ENCODE measurements around the gene TENM3.

TENM3 gene

GRCh38 chr4:182470215-182470614, 227.0 kb downstream of the TENM3 start:
- no peak for DNase-seq

- DNase-seq: no peak
These were observed 232.3 kb downstream of the TENM3 start for GRCh38 chr4:182475539-182475938.

GRCh38 chr4:182478475-182478874, 235.3 kb downstream of the TENM3 start:
- peak; percentile 45 for DNase-seq

- no peak for DNase-seq
These were observed 240.5 kb downstream of the TENM3 start for GRCh38 chr4:182483685-182484084.

GRCh38 chr4:182486881-182487280, 243.7 kb downstream of the TENM3 start:
- DNase-seq: no peak

- DNase-seq: no peak
These were observed 245.7 kb downstream of the TENM3 start for GRCh38 chr4:182488896-182489295.

GRCh38 chr4:182489607-182490006, 246.4 kb downstream of the TENM3 start:
- no peak for DNase-seq

- no peak for DNase-seq
These were observed 248.5 kb downstream of the TENM3 start for GRCh38 chr4:182491719-182492118.

- no peak for DNase-seq
These were observed 249.2 kb downstream of the TENM3 start for GRCh38 chr4:182492423-182492822.

GRCh38 chr4:182493377-182493776, 250.2 kb downstream of the TENM3 start:
- DNase-seq: no peak

- DNase-seq: no peak
These were observed 250.9 kb downstream of the TENM3 start for GRCh38 chr4:182494103-182494502.

GRCh38 chr4:182495031-182495430, 251.8 kb downstream of the TENM3 start:
- DNase-seq: no peak

- DNase-seq: no peak
These were observed 252.6 kb downstream of the TENM3 start for GRCh38 chr4:182495645-182496385.

GRCh38 chr4:182496408-182496807, 253.2 kb downstream of the TENM3 start:
- DNase-seq: no peak

GRCh38 chr4:182502064-182502463, 258.9 kb downstream of the TENM3 start:
- no peak for DNase-seq

- DNase-seq: no peak
These were observed 261.3 kb downstream of the TENM3 start for GRCh38 chr4:182504463-182504862.

GRCh38 chr4:182507805-182508204, 264.6 kb downstream of the TENM3 start:
- DNase-seq: no peak

GRCh38 chr4:182510836-182511235, 267.6 kb downstream of the TENM3 start:
- no peak for DNase-seq

- no peak for DNase-seq
These were observed 270.5 kb downstream of the TENM3 start for GRCh38 chr4:182513587-182514291.

- no peak for DNase-seq
These were observed 275.2 kb downstream of the TENM3 start for GRCh38 chr4:182518421-182518820.

GRCh38 chr4:182519528-182519927, 276.3 kb downstream of the TENM3 start:
- no peak for DNase-seq

- no peak for DNase-seq
These were observed 277.8 kb downstream of the TENM3 start for GRCh38 chr4:182521011-182521410.

GRCh38 chr4:182528819-182529218, 285.6 kb downstream of the TENM3 start:
- no peak for DNase-seq

- DNase-seq: no peak
These were observed 287.2 kb downstream of the TENM3 start for GRCh38 chr4:182530451-182530850.
